GM12878 (cell line): Measurements from ENCODE around the gene YEATS4. TPM values are rescaled to one million over a fixed set of nuclear protein-coding genes. Genes with fewer than 3 reads are reported as not detected.

Experiments
- HCFC1 ChIP-seq: fragments of 150-350 bp; IDR thresholded peaks from 2 replicates; pipeline ENCODE4 v1.6.1; 2014; ENCODE audit warnings: low read length
- RCOR1 ChIP-seq: conservative IDR thresholded peaks from 2 replicates; pipeline ENCODE4 v1.6.1; 2012; ENCODE audit warnings: low read depth, low read length, improper control_type of control experiment
- SIN3A ChIP-seq: IDR thresholded peaks from 2 replicates; pipeline ENCODE4 v1.6.1; 2012; ENCODE audit warnings: low read depth, low read length, improper control_type of control experiment
- SPI1 ChIP-seq: IDR thresholded peaks from 2 replicates; pipeline ENCODE4 v1.6.1; 2011; ENCODE audit warnings: low read depth, mild to moderate bottlenecking, low read length, moderate library complexity, borderline replicate concordance; ENCODE audit not compliant: insufficient read depth
- STAT3 ChIP-seq: IDR thresholded peaks from 2 replicates; pipeline ENCODE4 v1.6.1; 2011; ENCODE audit warnings: low read depth, low read length, improper control_type of control experiment
- polyA plus RNA-seq, 11 experiments: library from polyadenylated mRNA; depleted of rRNA in 4 of 11; unstranded in 6 of 11; stranded (reverse) in 5 of 11; fragments of >200 nt; fragmentation: Nextera tagmentation in 4 of 11; fragmentation: Illumina TruSeq in 1 of 11; extraction: Ambion mirVana in 4 of 11; extraction: Trizol in 1 of 11; gene quantifications; 1 replicate in 1 of 11; 2 replicates in 10 of 11; pipeline versions ENCODE4 v1.2.1 to v1.2.3, GENCODE V29; 2011 to 2016; ENCODE audit warnings: inconsistent platforms in 2 of 11, missing spikeins in 2 of 11, low read depth in 1 of 11
- total RNA-seq, 4 experiments: library from RNA; depleted of rRNA in 3 of 4; stranded (reverse); fragments of >200 nt in 3 of 4; fragmentation: Illumina TruSeq in 1 of 4; extraction: Trizol in 1 of 4; gene quantifications; 2 replicates each; pipeline versions ENCODE4 v1.2.1 to v1.2.3, GENCODE V29; 2013 to 2021
- TF ChIP-seq, protein P1 (sequence below): fragments of 150-350 bp; IDR thresholded peaks from 2 replicates; pipeline ENCODE4 v1.6.1; 2014; ENCODE audit warnings: mild to moderate bottlenecking, low read depth, low read length
- TF ChIP-seq, protein P2 (sequence below): IDR thresholded peaks from 2 replicates; pipeline ENCODE4 v1.6.1; 2012; ENCODE audit warnings: low read depth, low read length, improper control_type of control experiment
- TF ChIP-seq, protein P3 (sequence below): fragments of 450-650 bp; IDR thresholded peaks from 2 replicates; pipeline ENCODE4 v1.6.1; 2017; ENCODE audit warnings: mild to moderate bottlenecking, low read depth, inconsistent platforms; ENCODE audit not compliant: poor library complexity, severe bottlenecking
- TF ChIP-seq, protein P4 (sequence below): fragments of 450-650 bp; IDR thresholded peaks from 2 replicates; pipeline ENCODE4 v1.6.1; 2016; ENCODE audit warnings: mild to moderate bottlenecking, moderate library complexity, borderline replicate concordance

Gene YEATS4
- total and polyA plus RNA-seq, 10 of the 15 experiments (the other 5 are each of a cell fraction or from before 2014, with no cell fraction given): 23.8 to 45.4 (median 36.8) TPM

DNA sequence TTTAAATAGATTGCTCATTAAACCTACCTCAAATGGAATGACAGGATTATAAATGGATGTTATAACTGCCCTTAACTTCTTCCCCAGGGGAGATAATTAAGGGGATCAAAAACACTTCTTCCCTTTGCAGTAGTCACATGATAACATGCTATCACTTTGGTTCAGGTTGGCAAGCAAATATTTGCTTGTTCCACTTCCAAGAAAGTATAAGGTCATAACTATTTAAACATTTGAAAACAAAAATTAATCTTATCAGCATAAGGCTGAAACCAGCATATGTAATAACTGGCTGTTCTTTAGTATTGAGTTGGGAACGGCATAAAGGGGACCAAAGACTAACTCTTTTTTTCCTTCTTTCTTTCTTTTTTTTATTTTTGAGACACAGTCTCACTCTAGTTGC, 13.8 kb upstream of the YEATS4 start (continued):
- TF ChIP-seq, protein P1, sequence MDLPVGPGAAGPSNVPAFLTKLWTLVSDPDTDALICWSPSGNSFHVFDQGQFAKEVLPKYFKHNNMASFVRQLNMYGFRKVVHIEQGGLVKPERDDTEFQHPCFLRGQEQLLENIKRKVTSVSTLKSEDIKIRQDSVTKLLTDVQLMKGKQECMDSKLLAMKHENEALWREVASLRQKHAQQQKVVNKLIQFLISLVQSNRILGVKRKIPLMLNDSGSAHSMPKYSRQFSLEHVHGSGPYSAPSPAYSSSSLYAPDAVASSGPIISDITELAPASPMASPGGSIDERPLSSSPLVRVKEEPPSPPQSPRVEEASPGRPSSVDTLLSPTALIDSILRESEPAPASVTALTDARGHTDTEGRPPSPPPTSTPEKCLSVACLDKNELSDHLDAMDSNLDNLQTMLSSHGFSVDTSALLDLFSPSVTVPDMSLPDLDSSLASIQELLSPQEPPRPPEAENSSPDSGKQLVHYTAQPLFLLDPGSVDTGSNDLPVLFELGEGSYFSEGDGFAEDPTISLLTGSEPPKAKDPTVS: no peak
- TF ChIP-seq, protein P2, sequence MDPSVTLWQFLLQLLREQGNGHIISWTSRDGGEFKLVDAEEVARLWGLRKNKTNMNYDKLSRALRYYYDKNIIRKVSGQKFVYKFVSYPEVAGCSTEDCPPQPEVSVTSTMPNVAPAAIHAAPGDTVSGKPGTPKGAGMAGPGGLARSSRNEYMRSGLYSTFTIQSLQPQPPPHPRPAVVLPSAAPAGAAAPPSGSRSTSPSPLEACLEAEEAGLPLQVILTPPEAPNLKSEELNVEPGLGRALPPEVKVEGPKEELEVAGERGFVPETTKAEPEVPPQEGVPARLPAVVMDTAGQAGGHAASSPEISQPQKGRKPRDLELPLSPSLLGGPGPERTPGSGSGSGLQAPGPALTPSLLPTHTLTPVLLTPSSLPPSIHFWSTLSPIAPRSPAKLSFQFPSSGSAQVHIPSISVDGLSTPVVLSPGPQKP: no peak
- TF ChIP-seq SIN3A (no peak), STAT3 (no peak), HCFC1 (no peak), SPI1 (no peak), RCOR1 (no peak)
- TF ChIP-seq, protein P3, sequence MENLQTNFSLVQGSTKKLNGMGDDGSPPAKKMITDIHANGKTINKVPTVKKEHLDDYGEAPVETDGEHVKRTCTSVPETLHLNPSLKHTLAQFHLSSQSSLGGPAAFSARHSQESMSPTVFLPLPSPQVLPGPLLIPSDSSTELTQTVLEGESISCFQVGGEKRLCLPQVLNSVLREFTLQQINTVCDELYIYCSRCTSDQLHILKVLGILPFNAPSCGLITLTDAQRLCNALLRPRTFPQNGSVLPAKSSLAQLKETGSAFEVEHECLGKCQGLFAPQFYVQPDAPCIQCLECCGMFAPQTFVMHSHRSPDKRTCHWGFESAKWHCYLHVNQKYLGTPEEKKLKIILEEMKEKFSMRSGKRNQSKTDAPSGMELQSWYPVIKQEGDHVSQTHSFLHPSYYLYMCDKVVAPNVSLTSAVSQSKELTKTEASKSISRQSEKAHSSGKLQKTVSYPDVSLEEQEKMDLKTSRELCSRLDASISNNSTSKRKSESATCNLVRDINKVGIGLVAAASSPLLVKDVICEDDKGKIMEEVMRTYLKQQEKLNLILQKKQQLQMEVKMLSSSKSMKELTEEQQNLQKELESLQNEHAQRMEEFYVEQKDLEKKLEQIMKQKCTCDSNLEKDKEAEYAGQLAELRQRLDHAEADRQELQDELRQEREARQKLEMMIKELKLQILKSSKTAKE: no peak
- TF ChIP-seq, protein P4, sequence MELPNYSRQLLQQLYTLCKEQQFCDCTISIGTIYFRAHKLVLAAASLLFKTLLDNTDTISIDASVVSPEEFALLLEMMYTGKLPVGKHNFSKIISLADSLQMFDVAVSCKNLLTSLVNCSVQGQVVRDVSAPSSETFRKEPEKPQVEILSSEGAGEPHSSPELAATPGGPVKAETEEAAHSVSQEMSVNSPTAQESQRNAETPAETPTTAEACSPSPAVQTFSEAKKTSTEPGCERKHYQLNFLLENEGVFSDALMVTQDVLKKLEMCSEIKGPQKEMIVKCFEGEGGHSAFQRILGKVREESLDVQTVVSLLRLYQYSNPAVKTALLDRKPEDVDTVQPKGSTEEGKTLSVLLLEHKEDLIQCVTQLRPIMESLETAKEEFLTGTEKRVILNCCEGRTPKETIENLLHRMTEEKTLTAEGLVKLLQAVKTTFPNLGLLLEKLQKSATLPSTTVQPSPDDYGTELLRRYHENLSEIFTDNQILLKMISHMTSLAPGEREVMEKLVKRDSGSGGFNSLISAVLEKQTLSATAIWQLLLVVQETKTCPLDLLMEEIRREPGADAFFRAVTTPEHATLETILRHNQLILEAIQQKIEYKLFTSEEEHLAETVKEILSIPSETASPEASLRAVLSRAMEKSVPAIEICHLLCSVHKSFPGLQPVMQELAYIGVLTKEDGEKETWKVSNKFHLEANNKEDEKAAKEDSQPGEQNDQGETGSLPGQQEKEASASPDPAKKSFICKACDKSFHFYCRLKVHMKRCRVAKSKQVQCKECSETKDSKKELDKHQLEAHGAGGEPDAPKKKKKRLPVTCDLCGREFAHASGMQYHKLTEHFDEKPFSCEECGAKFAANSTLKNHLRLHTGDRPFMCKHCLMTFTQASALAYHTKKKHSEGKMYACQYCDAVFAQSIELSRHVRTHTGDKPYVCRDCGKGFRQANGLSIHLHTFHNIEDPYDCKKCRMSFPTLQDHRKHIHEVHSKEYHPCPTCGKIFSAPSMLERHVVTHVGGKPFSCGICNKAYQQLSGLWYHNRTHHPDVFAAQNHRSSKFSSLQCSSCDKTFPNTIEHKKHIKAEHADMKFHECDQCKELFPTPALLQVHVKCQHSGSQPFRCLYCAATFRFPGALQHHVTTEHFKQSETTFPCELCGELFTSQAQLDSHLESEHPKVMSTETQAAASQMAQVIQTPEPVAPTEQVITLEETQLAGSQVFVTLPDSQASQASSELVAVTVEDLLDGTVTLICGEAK: no peak
- TF ChIP-seq, all 136 proteins: peak for 0
